Parathyroid adenoma (tissue), 2 donors: Measurements from ENCODE around the gene ZBTB39.

Experiments used
- H2AFZ ChIP-seq: fragments of 300-600 bp; sonication (generic); one replicate; pipeline ENCODE4 v1.7.0; 2017; ENCODE audit warnings: antibody characterized with exemption, mild to moderate bottlenecking
- H3K27ac ChIP-seq: fragments of 300-600 bp; sonication (generic); one replicate; pipeline ENCODE4 v1.7.0; 2017
- H3K27me3 ChIP-seq: fragments of 300-600 bp; sonication (generic); one replicate; pipeline ENCODE4 v1.7.0; 2017; ENCODE audit warnings: low read length; ENCODE audit not compliant: control insufficient read depth, insufficient read depth
- H3K36me3 ChIP-seq: fragments of 300-600 bp; sonication (generic); one replicate; pipeline ENCODE4 v1.7.0; 2017; ENCODE audit warnings: low read length; ENCODE audit not compliant: control insufficient read depth, insufficient read depth
- H3K4me1 ChIP-seq: fragments of 300-600 bp; sonication (generic); one replicate; pipeline ENCODE4 v1.7.0; 2017; ENCODE audit warnings: control low read depth
- H3K4me2 ChIP-seq: fragments of 300-600 bp; sonication (generic); one replicate; pipeline ENCODE4 v1.7.0; 2017; ENCODE audit warnings: low read length
- H3K4me3 ChIP-seq: fragments of 300-600 bp; sonication (generic); one replicate; pipeline ENCODE4 v1.7.0; 2017; ENCODE audit warnings: low read depth, low read length
- H3K79me2 ChIP-seq: fragments of 300-600 bp; sonication (generic); one replicate; pipeline ENCODE4 v1.7.0; 2017; ENCODE audit warnings: control low read depth
- H3K9ac ChIP-seq: fragments of 300-600 bp; sonication (generic); one replicate; pipeline ENCODE4 v1.7.0; 2017; ENCODE audit warnings: mild to moderate bottlenecking
- H3K9me3 ChIP-seq: fragments of 300-600 bp; sonication (generic); one replicate; pipeline ENCODE4 v1.7.0; 2017; ENCODE audit warnings: low read length; ENCODE audit not compliant: control insufficient read depth
- TF ChIP-seq, protein P1 (sequence below): fragments of 300-600 bp; sonication (generic); IDR thresholded peaks from one replicate; pipeline ENCODE4 v1.7.0; 2017; ENCODE audit warnings: antibody characterized with exemption, mild to moderate bottlenecking
- donor health status: primary hyperparathyroidism.

Gene ZBTB39

GRCh38 chr12:57046947-57047890 is 40.9 kb upstream of the ZBTB39 start:
- H3K27ac ChIP-seq: no peak overlapping the region
- H2AFZ ChIP-seq: no peak overlapping the region
- no peaks in the 10 kb centered on the region for H3K36me3 ChIP-seq
- no peak overlapping the region for H3K9ac ChIP-seq
- H3K4me1 ChIP-seq: no peaks in the 10 kb centered on the region
- no peaks in the 10 kb centered on the region for H3K79me2 ChIP-seq
- no peaks in the 10 kb centered on the region for H3K27me3 ChIP-seq
- no peak overlapping the region for H3K4me3 ChIP-seq
- TF ChIP-seq, protein P1, sequence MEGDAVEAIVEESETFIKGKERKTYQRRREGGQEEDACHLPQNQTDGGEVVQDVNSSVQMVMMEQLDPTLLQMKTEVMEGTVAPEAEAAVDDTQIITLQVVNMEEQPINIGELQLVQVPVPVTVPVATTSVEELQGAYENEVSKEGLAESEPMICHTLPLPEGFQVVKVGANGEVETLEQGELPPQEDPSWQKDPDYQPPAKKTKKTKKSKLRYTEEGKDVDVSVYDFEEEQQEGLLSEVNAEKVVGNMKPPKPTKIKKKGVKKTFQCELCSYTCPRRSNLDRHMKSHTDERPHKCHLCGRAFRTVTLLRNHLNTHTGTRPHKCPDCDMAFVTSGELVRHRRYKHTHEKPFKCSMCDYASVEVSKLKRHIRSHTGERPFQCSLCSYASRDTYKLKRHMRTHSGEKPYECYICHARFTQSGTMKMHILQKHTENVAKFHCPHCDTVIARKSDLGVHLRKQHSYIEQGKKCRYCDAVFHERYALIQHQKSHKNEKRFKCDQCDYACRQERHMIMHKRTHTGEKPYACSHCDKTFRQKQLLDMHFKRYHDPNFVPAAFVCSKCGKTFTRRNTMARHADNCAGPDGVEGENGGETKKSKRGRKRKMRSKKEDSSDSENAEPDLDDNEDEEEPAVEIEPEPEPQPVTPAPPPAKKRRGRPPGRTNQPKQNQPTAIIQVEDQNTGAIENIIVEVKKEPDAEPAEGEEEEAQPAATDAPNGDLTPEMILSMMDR: no peak
- H3K9me3 ChIP-seq: no peaks in the 10 kb centered on the region
- no peak overlapping the region for H3K4me2 ChIP-seq

DNA sequence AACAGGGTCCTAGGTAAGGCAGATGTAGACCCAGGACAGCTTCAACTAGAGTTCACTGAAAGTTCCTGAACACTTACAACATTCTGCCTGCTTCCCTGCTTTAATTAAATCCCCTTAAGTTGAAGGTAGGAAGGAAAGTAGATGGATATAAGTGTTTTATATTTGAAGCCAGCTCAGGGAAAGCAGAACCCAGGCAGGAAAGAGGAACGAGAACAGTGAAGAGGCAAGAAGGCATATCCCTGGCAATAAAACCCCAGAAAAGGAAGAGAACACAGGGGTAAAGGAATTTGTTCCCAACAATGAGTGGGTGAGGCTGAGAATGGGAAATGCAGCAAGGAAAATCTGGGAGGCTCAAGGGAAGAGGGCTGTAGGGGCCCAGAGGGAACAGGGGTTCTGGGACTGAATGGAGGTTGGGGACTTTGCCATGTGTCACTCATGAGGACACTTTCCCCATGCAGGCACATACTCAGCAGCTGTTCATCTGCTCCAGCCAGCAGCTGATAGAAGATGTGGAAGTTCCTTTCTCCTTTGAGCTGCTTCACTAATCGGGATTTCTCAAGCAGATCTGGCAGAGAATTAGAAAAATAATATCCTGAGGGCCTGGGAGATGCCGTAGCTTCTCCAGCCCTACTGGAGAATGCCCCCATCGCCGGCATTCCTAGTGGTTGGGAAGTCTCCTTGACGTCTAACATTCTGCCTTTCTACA is 39.9 kb upstream of the ZBTB39 start:
- Histone ChIP-seq H3K9ac (no peak overlapping the region), H3K27ac (no peak overlapping the region), H3K4me1 (no peaks in the 10 kb centered on the region), H3K9me3 (no peaks in the 10 kb centered on the region), H3K4me3 (no peak overlapping the region), H3K27me3 (no peaks in the 10 kb centered on the region), H3K36me3 (no peaks in the 10 kb centered on the region), H2AFZ (no peak overlapping the region), H3K79me2 (no peaks in the 10 kb centered on the region), H3K4me2 (no peak overlapping the region)
- TF ChIP-seq, protein P1: no peak

DNA sequence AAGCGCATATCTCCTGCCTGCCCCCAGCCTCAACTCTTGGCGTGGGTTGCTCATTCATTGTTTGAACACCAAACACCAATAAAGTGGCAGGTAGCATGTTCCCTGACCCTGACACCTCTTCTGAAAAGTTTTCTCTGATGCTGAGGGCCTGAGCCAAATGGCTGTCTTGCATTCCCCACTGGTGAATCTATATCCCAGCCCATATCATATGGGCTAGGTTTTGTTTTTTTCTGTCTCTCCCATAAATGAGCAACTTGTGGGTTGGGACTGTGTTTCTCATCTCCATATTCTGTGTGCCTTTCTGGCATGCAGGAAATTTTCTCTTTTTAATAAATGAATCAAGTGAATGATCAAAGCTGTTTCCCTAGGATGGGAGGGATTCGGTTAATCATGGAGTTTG is 38.5 kb upstream of the ZBTB39 start:
- no peaks in the 10 kb centered on the region for H3K4me1 ChIP-seq
- no peaks in the 10 kb centered on the region for H3K9me3 ChIP-seq
- no peak overlapping the region for H3K27ac ChIP-seq
- H3K4me3 ChIP-seq: no peak overlapping the region
- no peaks in the 10 kb centered on the region for H3K79me2 ChIP-seq
- no peak overlapping the region for H3K9ac ChIP-seq
- H3K4me2 ChIP-seq: no peak overlapping the region
- TF ChIP-seq, protein P1: no peak
- no peaks in the 10 kb centered on the region for H3K27me3 ChIP-seq
- no peaks in the 10 kb centered on the region for H3K36me3 ChIP-seq
- H2AFZ ChIP-seq: no peak overlapping the region

GRCh38 chr12:57044468-57044867 is 38.1 kb upstream of the ZBTB39 start:
- Histone ChIP-seq H3K27ac (no peak overlapping the region), H3K36me3 (no peaks in the 10 kb centered on the region), H2AFZ (no peak overlapping the region), H3K4me3 (no peak overlapping the region), H3K27me3 (no peaks in the 10 kb centered on the region), H3K9me3 (no peaks in the 10 kb centered on the region), H3K79me2 (no peaks in the 10 kb centered on the region), H3K9ac (no peak overlapping the region), H3K4me2 (no peak overlapping the region), H3K4me1 (no peaks in the 10 kb centered on the region)
- TF ChIP-seq, protein P1: no peak
